ENCODE data around the gene ARMC6.

DNA sequence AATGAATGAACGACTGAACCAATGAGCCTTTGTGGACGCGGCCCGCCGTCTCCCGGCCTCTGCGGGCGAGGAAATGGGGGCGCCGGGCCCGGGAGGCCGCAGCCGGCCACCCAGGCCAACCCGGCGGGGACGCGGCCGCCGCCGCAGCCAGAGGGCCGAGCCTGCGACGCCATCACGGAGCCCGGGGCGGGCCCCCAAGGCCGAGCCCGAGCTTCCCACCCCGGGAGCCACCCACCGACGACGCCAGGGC, 302 bp upstream of the ARMC6 start:
- TF ChIP-seq, protein P1, sequence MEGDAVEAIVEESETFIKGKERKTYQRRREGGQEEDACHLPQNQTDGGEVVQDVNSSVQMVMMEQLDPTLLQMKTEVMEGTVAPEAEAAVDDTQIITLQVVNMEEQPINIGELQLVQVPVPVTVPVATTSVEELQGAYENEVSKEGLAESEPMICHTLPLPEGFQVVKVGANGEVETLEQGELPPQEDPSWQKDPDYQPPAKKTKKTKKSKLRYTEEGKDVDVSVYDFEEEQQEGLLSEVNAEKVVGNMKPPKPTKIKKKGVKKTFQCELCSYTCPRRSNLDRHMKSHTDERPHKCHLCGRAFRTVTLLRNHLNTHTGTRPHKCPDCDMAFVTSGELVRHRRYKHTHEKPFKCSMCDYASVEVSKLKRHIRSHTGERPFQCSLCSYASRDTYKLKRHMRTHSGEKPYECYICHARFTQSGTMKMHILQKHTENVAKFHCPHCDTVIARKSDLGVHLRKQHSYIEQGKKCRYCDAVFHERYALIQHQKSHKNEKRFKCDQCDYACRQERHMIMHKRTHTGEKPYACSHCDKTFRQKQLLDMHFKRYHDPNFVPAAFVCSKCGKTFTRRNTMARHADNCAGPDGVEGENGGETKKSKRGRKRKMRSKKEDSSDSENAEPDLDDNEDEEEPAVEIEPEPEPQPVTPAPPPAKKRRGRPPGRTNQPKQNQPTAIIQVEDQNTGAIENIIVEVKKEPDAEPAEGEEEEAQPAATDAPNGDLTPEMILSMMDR (IDR thresholded peaks at IDR 0.05; ENCODE audit: insufficient read depth, low read length, poor library complexity, severe bottlenecking), result no peak
- no peak for TF ChIP-seq EZH2phosphoT487 (conservative IDR thresholded peaks at IDR 0.05; ENCODE audit: low read length)

Data from SU-DHL-6 (cell line).